Vein endothelial cell (primary cell): ENCODE results near the gene DIS3L2. TPM values are rescaled to one million over a fixed set of nuclear protein-coding genes. Genes with fewer than 3 reads are reported as not detected.

Experiments used
- small RNA-seq: library from RNA; depleted of rRNA; stranded (forward); fragments of <200 nt; gene quantifications from one replicate; pipeline ENCODE3, GENCODE V24; 2012
- total RNA-seq: library from RNA; depleted of rRNA; stranded (reverse); fragments of >200 nt; gene quantifications from 2 replicates; pipeline ENCODE4 v1.2.3, GENCODE V29; 2012

The DIS3L2 gene, protein sequence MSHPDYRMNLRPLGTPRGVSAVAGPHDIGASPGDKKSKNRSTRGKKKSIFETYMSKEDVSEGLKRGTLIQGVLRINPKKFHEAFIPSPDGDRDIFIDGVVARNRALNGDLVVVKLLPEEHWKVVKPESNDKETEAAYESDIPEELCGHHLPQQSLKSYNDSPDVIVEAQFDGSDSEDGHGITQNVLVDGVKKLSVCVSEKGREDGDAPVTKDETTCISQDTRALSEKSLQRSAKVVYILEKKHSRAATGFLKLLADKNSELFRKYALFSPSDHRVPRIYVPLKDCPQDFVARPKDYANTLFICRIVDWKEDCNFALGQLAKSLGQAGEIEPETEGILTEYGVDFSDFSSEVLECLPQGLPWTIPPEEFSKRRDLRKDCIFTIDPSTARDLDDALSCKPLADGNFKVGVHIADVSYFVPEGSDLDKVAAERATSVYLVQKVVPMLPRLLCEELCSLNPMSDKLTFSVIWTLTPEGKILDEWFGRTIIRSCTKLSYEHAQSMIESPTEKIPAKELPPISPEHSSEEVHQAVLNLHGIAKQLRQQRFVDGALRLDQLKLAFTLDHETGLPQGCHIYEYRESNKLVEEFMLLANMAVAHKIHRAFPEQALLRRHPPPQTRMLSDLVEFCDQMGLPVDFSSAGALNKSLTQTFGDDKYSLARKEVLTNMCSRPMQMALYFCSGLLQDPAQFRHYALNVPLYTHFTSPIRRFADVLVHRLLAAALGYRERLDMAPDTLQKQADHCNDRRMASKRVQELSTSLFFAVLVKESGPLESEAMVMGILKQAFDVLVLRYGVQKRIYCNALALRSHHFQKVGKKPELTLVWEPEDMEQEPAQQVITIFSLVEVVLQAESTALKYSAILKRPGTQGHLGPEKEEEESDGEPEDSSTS
- total RNA-seq = 31.0 and 32.0 TPM in 2 replicates

DNA sequence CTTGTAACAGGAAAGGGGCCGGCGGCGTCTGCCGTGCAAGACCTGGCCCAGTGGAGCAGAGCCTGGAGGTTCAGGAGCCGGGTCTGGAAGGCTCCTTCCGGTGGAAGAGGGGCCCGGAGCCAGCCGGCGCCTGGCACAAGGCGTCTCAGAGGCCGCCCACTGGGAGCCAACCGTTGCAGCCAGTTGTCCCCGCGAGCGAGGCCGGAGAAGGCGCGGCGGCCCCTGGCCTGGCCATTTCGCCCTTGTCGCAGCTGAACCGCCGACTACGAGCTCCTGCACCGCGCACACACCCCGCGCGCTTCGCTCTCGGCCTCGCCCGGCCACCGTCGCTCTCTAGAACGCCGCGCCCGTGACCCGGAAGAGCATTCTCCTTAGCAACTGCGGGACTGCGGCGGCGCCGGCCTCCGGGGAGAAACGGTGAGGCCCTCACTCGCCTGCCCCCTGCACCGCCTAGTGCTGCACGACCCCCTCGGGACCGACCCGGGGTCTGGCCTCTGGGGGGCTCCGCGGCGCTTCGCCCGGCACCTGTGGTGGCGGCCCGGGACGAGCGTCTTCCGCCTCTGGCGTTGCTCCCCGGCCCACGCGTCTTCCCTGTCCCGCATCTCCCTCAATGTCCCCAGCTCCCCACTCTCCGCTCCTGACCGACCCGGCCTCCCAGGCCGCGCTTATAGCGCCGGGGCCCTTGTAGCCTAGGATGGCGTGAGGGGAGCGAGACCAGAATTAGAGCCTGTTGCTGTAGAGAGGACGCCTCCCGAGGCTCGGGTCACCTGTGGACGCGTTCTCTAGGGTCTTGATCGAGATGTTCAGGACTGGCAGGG lies at the start of gene DIS3L2:
Gene DIS3L2, plus strand, starts transcription at position 365 of the 818 bp plus-strand sequence. CDS start 53,215 bp downstream, outside the sequence.

DNA sequence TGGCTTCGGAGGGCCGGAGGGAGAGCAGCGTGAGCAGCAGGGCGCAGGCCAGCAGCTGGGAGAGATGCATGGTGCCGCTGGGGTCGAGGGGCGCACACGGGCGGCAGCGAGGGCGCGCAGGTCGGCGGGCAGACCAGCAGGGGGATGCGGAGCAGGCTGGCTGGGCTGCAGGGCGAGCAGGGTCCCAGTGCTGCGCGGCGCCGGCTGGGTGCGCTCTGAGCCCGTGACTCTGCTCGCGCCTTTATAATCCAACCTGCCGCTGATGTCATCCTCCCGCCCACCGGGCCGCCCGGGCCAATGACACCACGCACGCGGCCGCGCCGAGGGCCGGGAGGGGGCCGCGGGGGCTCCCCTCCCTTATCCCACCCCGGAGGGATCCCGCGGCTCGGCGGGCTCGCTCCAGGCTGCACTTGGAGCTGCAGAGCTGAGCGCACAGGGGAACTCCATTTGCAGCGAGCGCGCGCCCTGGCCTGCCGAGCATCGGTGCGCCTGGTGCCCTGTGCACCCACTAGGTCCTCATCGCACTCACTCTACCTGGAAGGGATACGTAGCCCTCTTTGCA lies 35.3 kb upstream of the DIS3L2 start, which contains the start of gene NPPC:
Gene NPPC, minus strand, starts transcription at position 217 of the 562 bp plus-strand sequence. Its CDS starts 147 bp downstream, at position 70.

DNA sequence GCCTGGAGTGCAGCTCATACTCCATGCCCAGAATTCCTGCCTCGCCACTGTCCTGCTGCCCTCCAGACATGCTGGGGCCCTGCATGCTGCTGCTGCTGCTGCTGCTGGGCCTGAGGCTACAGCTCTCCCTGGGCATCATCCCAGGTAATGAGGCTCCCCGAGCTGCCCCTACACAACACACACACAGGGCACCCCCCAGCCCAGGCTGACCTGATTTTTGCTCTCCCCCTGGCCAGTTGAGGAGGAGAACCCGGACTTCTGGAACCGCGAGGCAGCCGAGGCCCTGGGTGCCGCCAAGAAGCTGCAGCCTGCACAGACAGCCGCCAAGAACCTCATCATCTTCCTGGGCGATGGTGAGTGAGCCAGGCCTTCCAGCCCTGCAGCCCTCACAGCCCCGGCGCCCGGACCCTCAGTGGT lies 417.2 kb downstream of the DIS3L2 start, which contains the start of gene ALPP:
Gene ALPP, plus strand, starts transcription at position 17 of the 417 bp plus-strand sequence. Its CDS starts 52 bp downstream, at position 69.

Small RNAs within 50 kb of the gene (small RNA-seq; reads per million reads assigned to genes)
- gene AC068134.3 (not detected), gene AC068134.4 (not detected), gene MIR562 (not detected)

Other genes with a start within 250 kb of the DIS3L2 start
- gene PDE6D, start 180.4 kb upstream of the DIS3L2 start, total RNA-seq = 25.5 and 27.8 TPM in 2 replicates
- gene COPS7B, start 175.3 kb upstream of the DIS3L2 start, total RNA-seq = 22.9 and 24.8 TPM in 2 replicates
- gene NPPC, start 35.3 kb upstream of the DIS3L2 start, total RNA-seq = not detected in 2 replicates